OCI-LY3 (cell line): Measurements from ENCODE around the gene LILRB1.
"Not testable (repeated sequence)": the region's sequence is repeated elsewhere in the genome, so short reads cannot be mapped to it uniquely, and the experiment has no call there.

Experiments
- H2AFZ ChIP-seq: fragments of 200-600, 300-600 bp; shearing (Covaris generic); 2 replicates; pipeline ENCODE4 v1.6.0; 2014; ENCODE audit warnings: antibody characterized with exemption, low read depth, low read length
- H3K27ac ChIP-seq: fragments of 200-600, 300-600 bp; sonication (generic); 2 replicates; pipeline ENCODE4 v1.5.1; 2014; ENCODE audit warnings: mild to moderate bottlenecking, low read length, moderate library complexity, mixed read lengths
- H3K27me3 ChIP-seq: fragments of 200-600, 300-600 bp; sonication (generic); 2 replicates; pipeline ENCODE4 v1.6.1; 2014; ENCODE audit warnings: low read depth, low read length, mixed read lengths
- H3K36me3 ChIP-seq: fragments of 200-600, 300-600 bp; sonication (generic); replicated peaks from 2 replicates; pipeline ENCODE3; 2014; ENCODE audit warnings: low read depth, low read length, mixed read lengths
- H3K4me1 ChIP-seq: fragments of 300-600, 200-600 bp; sonication (generic); 2 replicates; pipeline ENCODE4 v1.6.1; 2014; ENCODE audit warnings: low read length, mixed read lengths
- H3K4me2 ChIP-seq: fragments of 200-600, 300-600 bp; sonication (generic); 2 replicates; pipeline ENCODE4 v1.6.1; 2014; ENCODE audit warnings: low read length, mixed read lengths
- H3K4me3 ChIP-seq: fragments of 300-600, 200-600 bp; sonication (generic); 2 replicates; pipeline ENCODE4 v1.5.1; 2014; ENCODE audit warnings: antibody characterized with exemption, mild to moderate bottlenecking, low read length, moderate library complexity
- H3K79me2 ChIP-seq: fragments of 300-600, 200-600 bp; shearing (Covaris generic); 2 replicates; pipeline ENCODE4 v1.6.1; 2014; ENCODE audit warnings: mild to moderate bottlenecking, low read length, mixed read lengths
- H3K9ac ChIP-seq: fragments of 300-600, 200-600 bp; shearing (Covaris generic); 2 replicates; pipeline ENCODE4 v1.6.0; 2014; ENCODE audit warnings: mild to moderate bottlenecking, low read length, moderate library complexity
- H3K9me3 ChIP-seq: fragments of 200-600, 300-600 bp; shearing (Covaris generic); 2 replicates; pipeline ENCODE4 v1.6.1; 2014; ENCODE audit warnings: low read length, mixed read lengths; ENCODE audit not compliant: insufficient read depth
- H4K20me1 ChIP-seq: fragments of 200-600, 300-600 bp; sonication (generic); 2 replicates; pipeline ENCODE4 v1.6.1; 2016; ENCODE audit warnings: low read length, mixed read lengths; ENCODE audit not compliant: insufficient read depth
- EZH2phosphoT487 ChIP-seq: fragments of 200-600 bp; shearing (Covaris generic); IDR thresholded peaks from 2 replicates; pipeline ENCODE4 v1.6.1; 2018; ENCODE audit warnings: antibody characterized with exemption, mixed run types, low read depth
- TF ChIP-seq, protein P1 (sequence below): fragments of 200-600, 300-600 bp; sonication (generic); IDR thresholded peaks from 2 replicates; pipeline ENCODE4 v1.5.1; 2014; ENCODE audit warnings: antibody characterized with exemption, low read length, low read depth

The LILRB1 gene

DNA sequence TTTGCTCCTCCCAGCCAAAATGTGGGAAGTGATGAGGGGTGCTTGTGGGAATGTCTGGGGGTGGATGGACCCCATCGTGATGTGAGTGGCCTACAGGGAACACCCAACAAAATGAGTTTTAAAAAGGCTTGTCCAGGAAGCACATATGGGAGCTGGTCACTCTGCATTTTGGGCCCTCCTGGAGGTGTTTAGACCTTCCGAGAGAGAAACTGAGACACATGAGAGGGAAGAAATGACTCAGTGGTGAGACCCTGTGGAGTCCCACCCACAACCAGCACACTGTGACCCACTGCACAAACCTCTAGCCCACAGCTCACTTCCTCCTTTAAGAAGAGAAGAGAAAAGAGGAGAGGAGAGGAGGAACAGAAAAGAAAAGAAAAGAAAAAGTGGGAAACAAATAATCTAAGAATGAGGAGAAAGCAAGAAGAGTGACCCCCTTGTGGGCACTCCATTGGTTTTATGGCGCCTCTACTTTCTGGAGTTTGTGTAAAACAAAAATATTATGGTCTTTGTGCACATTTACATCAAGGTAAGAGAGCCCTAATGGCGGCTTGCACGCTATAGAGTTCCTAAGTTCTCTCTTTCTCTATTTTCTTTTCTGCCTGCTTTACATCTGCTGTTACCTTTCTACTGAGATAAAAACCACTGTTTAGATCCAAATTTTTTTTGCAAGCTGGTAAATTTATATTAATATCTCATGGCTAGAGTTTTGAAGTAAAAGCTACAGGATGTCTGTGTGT is 13.3 kb upstream of the LILRB1 start:
- H4K20me1 ChIP-seq = no peaks in the 10 kb centered on the region
- H3K4me2 ChIP-seq = peak overlapping the region; percentile 49
- peak overlapping the region; percentile 57; the same call in 1 of the 2 replicates for H2AFZ ChIP-seq
- no peaks in the 10 kb centered on the region for H3K27me3 ChIP-seq
- peaks cover 3% of the 10 kb centered on the region; the same call in 1 of the 2 replicates for H3K79me2 ChIP-seq
- H3K4me1 ChIP-seq = peaks cover 27% of the 10 kb centered on the region
- peak overlapping the region; percentile 81 for H3K27ac ChIP-seq
- H3K9me3 ChIP-seq = peaks cover 14% of the 10 kb centered on the region
- peaks cover 7% of the 10 kb centered on the region for H3K36me3 ChIP-seq
- peak overlapping the region; percentile 53 for H3K4me3 ChIP-seq
- no peak for TF ChIP-seq EZH2phosphoT487
- TF ChIP-seq, protein P1, sequence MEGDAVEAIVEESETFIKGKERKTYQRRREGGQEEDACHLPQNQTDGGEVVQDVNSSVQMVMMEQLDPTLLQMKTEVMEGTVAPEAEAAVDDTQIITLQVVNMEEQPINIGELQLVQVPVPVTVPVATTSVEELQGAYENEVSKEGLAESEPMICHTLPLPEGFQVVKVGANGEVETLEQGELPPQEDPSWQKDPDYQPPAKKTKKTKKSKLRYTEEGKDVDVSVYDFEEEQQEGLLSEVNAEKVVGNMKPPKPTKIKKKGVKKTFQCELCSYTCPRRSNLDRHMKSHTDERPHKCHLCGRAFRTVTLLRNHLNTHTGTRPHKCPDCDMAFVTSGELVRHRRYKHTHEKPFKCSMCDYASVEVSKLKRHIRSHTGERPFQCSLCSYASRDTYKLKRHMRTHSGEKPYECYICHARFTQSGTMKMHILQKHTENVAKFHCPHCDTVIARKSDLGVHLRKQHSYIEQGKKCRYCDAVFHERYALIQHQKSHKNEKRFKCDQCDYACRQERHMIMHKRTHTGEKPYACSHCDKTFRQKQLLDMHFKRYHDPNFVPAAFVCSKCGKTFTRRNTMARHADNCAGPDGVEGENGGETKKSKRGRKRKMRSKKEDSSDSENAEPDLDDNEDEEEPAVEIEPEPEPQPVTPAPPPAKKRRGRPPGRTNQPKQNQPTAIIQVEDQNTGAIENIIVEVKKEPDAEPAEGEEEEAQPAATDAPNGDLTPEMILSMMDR = no peak
- H3K9ac ChIP-seq = peak overlapping the region; percentile 27; the same call in 1 of the 2 replicates

DNA sequence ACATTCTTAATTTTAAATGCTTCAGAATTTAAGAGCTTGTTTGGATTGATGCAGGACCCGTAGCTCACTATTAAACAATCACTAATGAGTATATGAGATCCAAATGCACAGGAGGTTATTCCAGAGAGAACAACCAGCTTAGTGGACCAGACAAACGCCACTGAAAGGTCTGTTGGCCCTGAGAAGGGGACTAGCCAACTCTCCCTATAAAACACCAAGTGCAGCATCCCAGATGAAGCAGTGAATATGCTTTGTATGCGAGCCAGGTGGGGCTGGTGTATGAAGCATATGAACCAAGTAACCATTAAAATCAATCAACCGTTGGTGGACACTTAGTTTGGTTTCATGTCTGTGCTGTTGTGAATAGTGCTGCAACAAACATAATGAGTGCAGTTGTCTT is 9.8 kb upstream of the LILRB1 start:
- no peaks in the 10 kb centered on the region for H4K20me1 ChIP-seq
- H3K4me2 ChIP-seq = no peak overlapping the region
- peaks cover 38% of the 10 kb centered on the region for H3K4me1 ChIP-seq
- no peak for TF ChIP-seq EZH2phosphoT487
- TF ChIP-seq, protein P1 = no peak
- no peak overlapping the region for H3K9ac ChIP-seq
- no peak overlapping the region for H3K27ac ChIP-seq
- H2AFZ ChIP-seq = no peak overlapping the region
- no peaks in the 10 kb centered on the region for H3K27me3 ChIP-seq
- peaks cover 11% of the 10 kb centered on the region; the same call in 1 of the 2 replicates for H3K79me2 ChIP-seq
- H3K9me3 ChIP-seq = peaks cover 14% of the 10 kb centered on the region
- peaks cover 7% of the 10 kb centered on the region for H3K36me3 ChIP-seq
- H3K4me3 ChIP-seq = no peak overlapping the region

DNA sequence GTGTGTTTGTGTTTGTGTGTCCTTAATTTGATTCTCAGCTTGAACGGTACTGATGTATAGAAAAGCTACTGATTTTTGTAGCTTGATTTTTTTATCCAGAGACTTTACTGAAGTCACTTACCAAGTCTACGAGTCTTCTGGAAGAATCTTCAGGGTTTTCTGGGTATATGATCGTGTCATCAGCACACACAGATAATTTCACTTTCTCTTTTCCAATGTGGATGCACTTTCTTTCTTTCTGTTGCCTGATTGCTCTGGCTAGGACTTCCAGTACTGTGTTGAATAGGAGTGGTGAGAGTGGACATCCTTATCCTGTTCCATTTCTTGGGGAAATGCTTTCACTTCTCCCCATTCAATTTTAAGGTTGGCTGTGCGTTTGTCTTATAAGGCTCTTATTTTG is 7.9 kb upstream of the LILRB1 start:
- Histone ChIP-seq H3K36me3 (peaks cover 11% of the 10 kb centered on the region), H3K4me1 (peaks cover 22% of the 10 kb centered on the region), H3K4me2 (peak overlapping the region; percentile 44), H3K27me3 (no peaks in the 10 kb centered on the region), H3K79me2 (peaks cover 11% of the 10 kb centered on the region; the same call in 1 of the 2 replicates), H2AFZ (no peak overlapping the region), H4K20me1 (no peaks in the 10 kb centered on the region), H3K9ac (no peak overlapping the region), H3K27ac (no peak overlapping the region), H3K9me3 (peaks cover 12% of the 10 kb centered on the region), H3K4me3 (peak overlapping the region; percentile 13; the same call in 1 of the 2 replicates)
- TF ChIP-seq, protein P1 = no peak
- TF ChIP-seq EZH2phosphoT487 = no peak

DNA sequence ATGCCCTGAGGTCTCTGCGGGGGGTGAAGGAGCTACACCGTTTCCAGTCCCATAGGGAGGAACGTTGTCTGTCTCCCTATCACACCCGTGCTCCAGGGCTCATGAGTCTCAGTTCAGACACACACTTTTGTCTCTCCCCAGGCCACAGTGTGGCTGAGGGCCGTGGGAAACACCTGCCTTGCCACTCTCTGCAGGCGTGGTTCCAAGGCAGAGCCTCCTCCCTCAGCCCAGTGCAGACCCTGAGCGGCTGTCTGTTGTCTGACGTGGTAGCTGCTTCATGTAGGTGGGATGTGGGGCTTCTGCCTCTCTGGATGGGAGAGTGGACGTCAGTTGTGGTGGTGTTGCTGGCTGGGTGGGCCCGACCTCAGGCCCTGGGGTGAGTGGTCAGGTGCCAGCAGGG is 6.0 kb upstream of the LILRB1 start:
- not testable (repeated sequence) for H2AFZ ChIP-seq, H3K27ac ChIP-seq, H3K4me2 ChIP-seq, H4K20me1 ChIP-seq, H3K9ac ChIP-seq, H3K4me3 ChIP-seq, H3K27me3 ChIP-seq
- peaks cover 12% of the 10 kb centered on the region for H3K9me3 ChIP-seq
- peaks cover 29% of the 10 kb centered on the region for H3K4me1 ChIP-seq
- peaks cover 11% of the 10 kb centered on the region for H3K36me3 ChIP-seq
- H3K79me2 ChIP-seq = peaks cover 11% of the 10 kb centered on the region; the same call in 1 of the 2 replicates

DNA sequence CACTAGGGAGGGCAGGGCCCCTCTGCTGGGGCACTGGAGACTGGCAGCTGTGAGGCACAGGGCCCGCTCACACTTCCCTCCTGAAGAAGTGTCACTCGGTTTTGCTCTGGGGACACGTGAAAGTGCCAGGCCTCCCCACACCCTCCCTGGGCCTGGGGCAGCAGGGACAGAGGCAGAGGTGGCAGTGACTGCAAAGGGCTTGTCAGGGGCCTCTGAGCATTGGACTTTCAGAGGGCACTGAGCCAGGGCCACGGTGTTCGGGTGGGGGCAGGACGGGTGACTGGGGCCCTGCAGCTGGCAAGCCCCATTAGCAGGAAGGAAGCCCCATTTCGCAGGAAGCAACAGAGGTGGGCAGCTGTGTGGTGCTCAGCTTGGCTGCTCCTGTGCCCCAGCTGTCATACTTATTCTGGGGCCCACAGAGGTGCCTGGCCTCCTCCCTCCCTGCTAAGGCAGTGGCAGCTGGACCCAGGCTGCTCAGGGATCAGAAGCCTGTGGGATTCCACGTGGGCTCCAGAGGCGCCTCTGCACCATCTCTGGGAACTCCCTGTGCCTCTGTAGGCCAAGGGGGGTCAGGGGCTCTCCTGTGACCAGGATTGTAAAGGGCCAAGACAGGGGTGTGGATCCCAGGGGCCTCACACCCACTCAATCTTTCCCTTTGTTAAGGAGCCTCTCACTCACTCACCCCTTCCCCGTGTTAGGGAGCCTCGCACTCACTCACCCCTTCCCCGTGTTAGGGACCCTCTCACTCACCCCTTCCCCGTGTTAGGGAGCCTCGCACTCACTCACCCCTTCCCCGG is 5.2 kb upstream of the LILRB1 start:
- Histone ChIP-seq H3K4me1 (peaks cover 31% of the 10 kb centered on the region), H3K79me2 (peaks cover 11% of the 10 kb centered on the region; the same call in 1 of the 2 replicates), H3K36me3 (peaks cover 11% of the 10 kb centered on the region), H3K9me3 (peaks cover 10% of the 10 kb centered on the region)
- H3K9ac ChIP-seq, H3K27me3 ChIP-seq, H2AFZ ChIP-seq, H4K20me1 ChIP-seq, H3K4me2 ChIP-seq, H3K27ac ChIP-seq, H3K4me3 ChIP-seq: not testable (repeated sequence)
